GM06990 (cell line): Measurements from ENCODE around the gene ANTXR1.

Experiments used
- DNase-seq: peaks from one replicate; pipeline ENCODE4 v3.0.0-alpha.2; 2011; ENCODE audit not compliant: insufficient read length; ENCODE audit errors: extremely low read depth
- H3K27me3 ChIP-seq: replicated peaks from 2 replicates; pipeline ENCODE4 v1.6.0; 2011; ENCODE audit warnings: low read length; ENCODE audit not compliant: control insufficient read depth, insufficient read depth
- H3K36me3 ChIP-seq: 2 replicates; pipeline ENCODE4 v1.5.1; 2011; ENCODE audit warnings: low read length; ENCODE audit not compliant: control insufficient read depth, insufficient read depth
- H3K4me3 ChIP-seq: replicated peaks from 2 replicates; pipeline ENCODE4 v1.5.1; 2011; ENCODE audit warnings: low read depth, mild to moderate bottlenecking, control low read depth, low read length
- TF ChIP-seq, protein P1 (sequence below): IDR thresholded peaks from 2 replicates; pipeline ENCODE4 v1.5.1; 2011; ENCODE audit warnings: low read length, control low read depth, mild to moderate bottlenecking, inconsistent platforms; ENCODE audit not compliant: insufficient read depth, poor library complexity, severe bottlenecking

ANTXR1 gene

GRCh38 chr2:69021727-69022126 lies 8.7 kb downstream of the ANTXR1 start:
- no peak for DNase-seq
- Histone ChIP-seq H3K36me3 (no peaks in the 10 kb centered on the region), H3K27me3 (no peaks in the 10 kb centered on the region; the same call in none of the 2 replicates), H3K4me3 (no peak overlapping the region)
- TF ChIP-seq, protein P1, sequence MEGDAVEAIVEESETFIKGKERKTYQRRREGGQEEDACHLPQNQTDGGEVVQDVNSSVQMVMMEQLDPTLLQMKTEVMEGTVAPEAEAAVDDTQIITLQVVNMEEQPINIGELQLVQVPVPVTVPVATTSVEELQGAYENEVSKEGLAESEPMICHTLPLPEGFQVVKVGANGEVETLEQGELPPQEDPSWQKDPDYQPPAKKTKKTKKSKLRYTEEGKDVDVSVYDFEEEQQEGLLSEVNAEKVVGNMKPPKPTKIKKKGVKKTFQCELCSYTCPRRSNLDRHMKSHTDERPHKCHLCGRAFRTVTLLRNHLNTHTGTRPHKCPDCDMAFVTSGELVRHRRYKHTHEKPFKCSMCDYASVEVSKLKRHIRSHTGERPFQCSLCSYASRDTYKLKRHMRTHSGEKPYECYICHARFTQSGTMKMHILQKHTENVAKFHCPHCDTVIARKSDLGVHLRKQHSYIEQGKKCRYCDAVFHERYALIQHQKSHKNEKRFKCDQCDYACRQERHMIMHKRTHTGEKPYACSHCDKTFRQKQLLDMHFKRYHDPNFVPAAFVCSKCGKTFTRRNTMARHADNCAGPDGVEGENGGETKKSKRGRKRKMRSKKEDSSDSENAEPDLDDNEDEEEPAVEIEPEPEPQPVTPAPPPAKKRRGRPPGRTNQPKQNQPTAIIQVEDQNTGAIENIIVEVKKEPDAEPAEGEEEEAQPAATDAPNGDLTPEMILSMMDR = no peak

DNA sequence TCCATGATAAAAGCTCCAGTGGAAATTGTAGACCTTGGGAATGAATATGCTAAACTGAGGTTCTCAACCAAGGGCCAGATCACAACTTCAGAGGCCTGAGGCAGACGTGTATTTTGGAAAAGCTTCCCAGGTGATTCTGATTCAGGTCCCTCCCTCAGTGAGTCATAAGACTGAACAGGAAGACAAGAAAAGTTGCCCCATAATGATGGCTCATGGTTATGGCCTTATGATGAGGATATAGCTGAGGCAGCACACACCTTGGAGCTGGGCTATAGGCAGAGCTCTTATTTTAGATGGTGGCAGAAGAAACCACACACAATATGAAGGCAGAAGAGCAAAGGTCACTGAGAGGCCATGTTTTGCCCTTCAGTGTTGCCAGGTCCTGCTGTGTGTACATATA lies 9.6 kb downstream of the ANTXR1 start:
- Histone ChIP-seq H3K4me3 (no peak overlapping the region), H3K36me3 (no peaks in the 10 kb centered on the region), H3K27me3 (no peaks in the 10 kb centered on the region; the same call in none of the 2 replicates)
- TF ChIP-seq, protein P1 = no peak
- DNase-seq = no peak

DNA sequence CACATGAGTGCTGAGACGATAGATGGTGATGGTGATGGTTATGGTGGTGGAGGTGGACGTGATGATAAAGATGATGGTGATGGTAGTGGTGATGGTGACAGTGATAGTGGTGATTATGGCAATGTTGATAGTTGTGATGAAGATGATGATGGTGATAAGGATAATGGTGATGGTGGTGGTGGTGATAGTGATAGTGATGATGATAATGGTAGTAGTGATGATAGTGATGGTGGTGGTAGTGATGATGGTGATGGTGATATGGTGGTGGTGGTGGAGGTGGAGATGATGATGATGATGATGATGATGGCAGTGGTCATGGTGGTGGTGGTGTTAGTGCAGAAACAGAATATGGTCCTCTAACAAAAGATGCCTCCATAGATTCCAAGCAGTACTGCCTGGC lies 10.3 kb downstream of the ANTXR1 start:
- no peak for DNase-seq
- Histone ChIP-seq H3K4me3 (no peak overlapping the region), H3K36me3 (no peaks in the 10 kb centered on the region), H3K27me3 (no peaks in the 10 kb centered on the region; the same call in none of the 2 replicates)
- TF ChIP-seq, protein P1 = no peak

DNA sequence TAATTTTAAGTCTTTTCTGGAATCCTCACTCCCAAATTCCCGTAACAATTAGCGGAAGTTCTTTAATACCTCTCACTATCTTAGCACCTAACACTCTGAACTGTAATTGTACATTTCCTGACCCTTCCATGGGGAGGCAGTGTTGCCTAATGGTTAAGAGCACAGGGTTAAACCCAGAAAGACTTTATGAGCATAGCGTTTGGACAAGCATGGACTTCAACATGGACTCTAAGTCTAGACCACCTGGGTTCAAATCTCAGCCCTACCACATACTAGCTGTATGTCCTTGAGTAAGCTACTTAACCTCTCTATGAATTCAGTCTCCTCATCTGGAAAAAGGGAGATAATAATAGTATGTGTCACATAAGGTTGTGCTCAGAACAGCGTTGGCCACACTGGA lies 13.0 kb downstream of the ANTXR1 start:
- TF ChIP-seq, protein P1 = peak; percentile 56
- no peaks in the 10 kb centered on the region; the same call in none of the 2 replicates for H3K27me3 ChIP-seq
- peak; percentile 17 for DNase-seq
- no peak overlapping the region for H3K4me3 ChIP-seq
- H3K36me3 ChIP-seq = no peaks in the 10 kb centered on the region

- H3K4me3 ChIP-seq = no peak overlapping the region
- TF ChIP-seq, protein P1 = no peak
- DNase-seq = no peak
Observed at GRCh38 chr2:69026691-69027459, 13.9 kb downstream of the ANTXR1 start.

More at GRCh38 chr2:69026691-69027459, 13.9 kb downstream of the ANTXR1 start:
- no peaks in the 10 kb centered on the region; the same call in none of the 2 replicates for H3K27me3 ChIP-seq
- no peaks in the 10 kb centered on the region for H3K36me3 ChIP-seq
